Osteoblast (primary cell): ENCODE data around the gene HJV. TPM values are rescaled to one million over a fixed set of nuclear protein-coding genes. Genes with fewer than 3 reads are reported as not detected.

Source experiments
- DNase-seq: peaks from one replicate; pipeline ENCODE4 v3.0.0; 2011; ENCODE audit warnings: low spot score, mixed read lengths; ENCODE audit not compliant: insufficient read length; ENCODE audit errors: missing footprints
- H2AFZ ChIP-seq: 2 replicates; pipeline ENCODE4 v1.6.0; 2011; ENCODE audit warnings: mild to moderate bottlenecking, low read length
- H3K27ac ChIP-seq: 2 replicates; pipeline ENCODE4 v1.5.1; 2011; ENCODE audit warnings: mild to moderate bottlenecking, low read depth, low read length, moderate library complexity
- H3K27me3 ChIP-seq: 2 replicates; pipeline ENCODE4 v1.6.0; 2012; ENCODE audit warnings: mild to moderate bottlenecking, control low read depth, inconsistent platforms, low read length, moderate library complexity; ENCODE audit not compliant: insufficient read depth
- H3K36me3 ChIP-seq: 2 replicates; pipeline ENCODE4 v1.5.1; 2011; ENCODE audit warnings: mild to moderate bottlenecking, low read length, control low read depth, moderate library complexity; ENCODE audit not compliant: insufficient read depth
- H3K4me1 ChIP-seq: 2 replicates; pipeline ENCODE4 v1.5.1; 2011; ENCODE audit warnings: mild to moderate bottlenecking, low read length, control low read depth, moderate library complexity; ENCODE audit not compliant: insufficient read depth
- H3K4me2 ChIP-seq: 2 replicates; pipeline ENCODE4 v1.6.0; 2011; ENCODE audit warnings: mild to moderate bottlenecking, low read length; ENCODE audit not compliant: insufficient read depth
- H3K4me3 ChIP-seq: fragments of 200-600 bp; sonication (generic); 3 replicates; pipeline ENCODE4 v1.5.1; 2012; ENCODE audit warnings: mild to moderate bottlenecking, low read length, inconsistent platforms; ENCODE audit not compliant: insufficient read depth
- H3K79me2 ChIP-seq: 2 replicates; pipeline ENCODE4 v1.6.0; 2012; ENCODE audit warnings: mild to moderate bottlenecking, low read length, control low read depth, inconsistent platforms; ENCODE audit not compliant: insufficient read depth
- H3K9me3 ChIP-seq: 2 replicates; pipeline ENCODE4 v1.5.1; 2011; ENCODE audit warnings: low read depth, low read length, control low read depth
- H4K20me1 ChIP-seq: 2 replicates; pipeline ENCODE4 v1.6.0; 2012; ENCODE audit warnings: mild to moderate bottlenecking, low read length, control low read depth; ENCODE audit not compliant: insufficient read depth
- total RNA-seq: library from RNA; depleted of rRNA; stranded (reverse); fragments of >200 nt; gene quantifications from 2 replicates; pipeline ENCODE4 v1.2.3, GENCODE V29; 2012
- TF ChIP-seq, protein P1 (sequence below): IDR thresholded peaks from 2 replicates; pipeline ENCODE4 v1.5.1; 2011; ENCODE audit warnings: mild to moderate bottlenecking, low read depth, low read length, moderate library complexity; ENCODE audit errors: extremely low read depth

HJV gene
- total RNA-seq, 1 donor = not detected

DNA sequence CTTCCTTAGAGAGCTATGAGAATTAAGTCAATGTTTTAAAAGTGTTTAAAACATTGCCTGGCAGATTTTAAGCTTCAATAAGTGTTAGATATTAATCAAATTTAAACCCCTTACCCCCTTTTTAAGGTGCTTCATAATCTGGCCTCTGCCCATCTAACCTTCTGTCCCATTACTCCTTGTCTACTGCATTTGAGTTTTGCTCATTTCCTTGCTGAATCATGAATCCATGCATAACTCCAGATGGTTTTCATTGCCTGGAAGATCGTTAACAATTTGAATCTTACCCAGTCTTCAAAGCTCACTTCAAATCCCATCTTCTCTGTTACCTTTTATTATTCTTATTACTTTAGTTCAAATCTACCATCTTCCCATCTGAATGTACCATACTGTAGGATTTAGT is 4.6 kb downstream of the HJV start:
- Histone ChIP-seq H3K27me3 (peaks cover 21% of the 10 kb centered on the region), H3K79me2 (no peaks in the 10 kb centered on the region), H3K9me3 (no peaks in the 10 kb centered on the region), H2AFZ (peak overlapping the region; percentile 27), H3K4me1 (peaks cover 11% of the 10 kb centered on the region), H3K36me3 (no peaks in the 10 kb centered on the region), H3K4me3 (no peak overlapping the region), H4K20me1 (no peaks in the 10 kb centered on the region), H3K4me2 (no peak overlapping the region), H3K27ac (no peak overlapping the region)
- DNase-seq = peak; percentile 50
- TF ChIP-seq, protein P1, sequence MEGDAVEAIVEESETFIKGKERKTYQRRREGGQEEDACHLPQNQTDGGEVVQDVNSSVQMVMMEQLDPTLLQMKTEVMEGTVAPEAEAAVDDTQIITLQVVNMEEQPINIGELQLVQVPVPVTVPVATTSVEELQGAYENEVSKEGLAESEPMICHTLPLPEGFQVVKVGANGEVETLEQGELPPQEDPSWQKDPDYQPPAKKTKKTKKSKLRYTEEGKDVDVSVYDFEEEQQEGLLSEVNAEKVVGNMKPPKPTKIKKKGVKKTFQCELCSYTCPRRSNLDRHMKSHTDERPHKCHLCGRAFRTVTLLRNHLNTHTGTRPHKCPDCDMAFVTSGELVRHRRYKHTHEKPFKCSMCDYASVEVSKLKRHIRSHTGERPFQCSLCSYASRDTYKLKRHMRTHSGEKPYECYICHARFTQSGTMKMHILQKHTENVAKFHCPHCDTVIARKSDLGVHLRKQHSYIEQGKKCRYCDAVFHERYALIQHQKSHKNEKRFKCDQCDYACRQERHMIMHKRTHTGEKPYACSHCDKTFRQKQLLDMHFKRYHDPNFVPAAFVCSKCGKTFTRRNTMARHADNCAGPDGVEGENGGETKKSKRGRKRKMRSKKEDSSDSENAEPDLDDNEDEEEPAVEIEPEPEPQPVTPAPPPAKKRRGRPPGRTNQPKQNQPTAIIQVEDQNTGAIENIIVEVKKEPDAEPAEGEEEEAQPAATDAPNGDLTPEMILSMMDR = no peak

- no peaks in the 10 kb centered on the region for H3K79me2 ChIP-seq
- H2AFZ ChIP-seq = no peak overlapping the region
- no peaks in the 10 kb centered on the region for H4K20me1 ChIP-seq
- TF ChIP-seq, protein P1 = no peak
- H3K36me3 ChIP-seq = no peaks in the 10 kb centered on the region
- DNase-seq = no peak
- H3K27ac ChIP-seq = no peak overlapping the region
- no peaks in the 10 kb centered on the region for H3K9me3 ChIP-seq
- no peaks in the 10 kb centered on the region for H3K27me3 ChIP-seq
- H3K4me3 ChIP-seq = no peak overlapping the region
- peaks cover 11% of the 10 kb centered on the region for H3K4me1 ChIP-seq
- peak overlapping the region; percentile 4 for H3K4me2 ChIP-seq
These were observed 8.0 kb downstream of the HJV start for GRCh38 chr1:146013559-146013922.

- no peak overlapping the region for H2AFZ ChIP-seq
- peaks cover 11% of the 10 kb centered on the region for H3K4me1 ChIP-seq
- H3K9me3 ChIP-seq = no peaks in the 10 kb centered on the region
- H3K27me3 ChIP-seq = no peaks in the 10 kb centered on the region
- no peak overlapping the region for H3K4me3 ChIP-seq
- no peaks in the 10 kb centered on the region for H4K20me1 ChIP-seq
- H3K4me2 ChIP-seq = peak overlapping the region; percentile 4
- TF ChIP-seq, protein P1 = peak; percentile 88
- no peaks in the 10 kb centered on the region for H3K36me3 ChIP-seq
- H3K79me2 ChIP-seq = no peaks in the 10 kb centered on the region
- H3K27ac ChIP-seq = no peak overlapping the region
- DNase-seq = peak; percentile 91
These were observed 8.6 kb downstream of the HJV start for GRCh38 chr1:146012703-146013558.

GRCh38 chr1:146010126-146010738 is 11.3 kb downstream of the HJV start:
- no peaks in the 10 kb centered on the region for H3K36me3 ChIP-seq
- H4K20me1 ChIP-seq = no peaks in the 10 kb centered on the region
- no peak overlapping the region for H3K4me2 ChIP-seq
- TF ChIP-seq, protein P1 = no peak
- peak overlapping the region; percentile 1 for H2AFZ ChIP-seq
- peaks cover 7% of the 10 kb centered on the region for H3K4me1 ChIP-seq
- no peak overlapping the region for H3K27ac ChIP-seq
- no peak for DNase-seq
- H3K4me3 ChIP-seq = no peak overlapping the region
- no peaks in the 10 kb centered on the region for H3K27me3 ChIP-seq
- no peaks in the 10 kb centered on the region for H3K9me3 ChIP-seq
- H3K79me2 ChIP-seq = no peaks in the 10 kb centered on the region
